Kidney (tissue), 14 donors: ENCODE results near the gene SSTR1. TPM values are rescaled to one million over a fixed set of nuclear protein-coding genes. Genes with fewer than 3 reads are reported as not detected.

Source experiments
- DNase-seq, 5 donors: peaks; one replicate each; pipeline ENCODE4 v3.0.0-alpha.2; 2013 to 2020
- FAIRE-seq: peaks from 2 replicates; lab custom pipeline; 2012; peaks lifted over from hg19 to GRCh38; lab: Jason Lieb, UNC
- H3K27ac ChIP-seq, 2 donors: one replicate each; pipeline ENCODE4 v1.7.0; 2013; ENCODE audit warnings: low read depth in 2 of 2, low read length in 2 of 2, inconsistent platforms in 1 of 2
- H3K27me3 ChIP-seq: one replicate; pipeline ENCODE4 v1.7.1; 2013; ENCODE audit warnings: low read length, inconsistent platforms; ENCODE audit not compliant: control insufficient read depth, insufficient read depth
- H3K36me3 ChIP-seq, 3 donors: one replicate each; pipeline versions ENCODE4 v1.7.0 to v1.7.1; 2013; ENCODE audit warnings: low read length in 3 of 3, control low read depth in 1 of 3, inconsistent platforms in 1 of 3; ENCODE audit not compliant: insufficient read depth in 3 of 3, control insufficient read depth in 2 of 3
- H3K4me1 ChIP-seq, 3 donors: one replicate each; pipeline versions ENCODE4 v1.7.0 to v1.7.1; 2013; ENCODE audit warnings: low read length in 3 of 3, inconsistent platforms in 1 of 3, low read depth in 1 of 3; ENCODE audit not compliant: control insufficient read depth in 2 of 3, insufficient read depth in 2 of 3
- H3K4me3 ChIP-seq, 3 donors: one replicate each; pipeline versions ENCODE4 v1.7.0 to v1.8.1; 2013; ENCODE audit warnings: low read length in 3 of 3, control low read depth in 1 of 3, inconsistent platforms in 1 of 3
- H3K9ac ChIP-seq, 3 donors: one replicate each; pipeline versions ENCODE4 v1.7.0 to v1.7.1; 2013; ENCODE audit warnings: low read length in 3 of 3, control low read depth in 1 of 3, inconsistent platforms in 1 of 3
- H3K9me3 ChIP-seq, 3 donors: one replicate each; pipeline versions ENCODE4 v1.7.0 to v1.7.1; 2013; ENCODE audit warnings: low read length in 3 of 3, control low read depth in 1 of 3, inconsistent platforms in 1 of 3; ENCODE audit not compliant: control insufficient read depth in 2 of 3, insufficient read depth in 1 of 3
- intact Hi-C: fragments of 100-400 bp; cut with DNase I; formaldehyde crosslinking; loops from one replicate; pipeline ENCODE4 v1.11.1; 2022
- polyA plus RNA-seq: library from polyadenylated mRNA; stranded (reverse); fragments of 350-450 nt; fragmentation: Illumina TruSeq; extraction: RNeasy Lipid Tissue Mini Kit (QIAGEN cat#74804); gene quantifications from one replicate; pipeline ENCODE4 v1.2.3, GENCODE V29; 2014; ENCODE audit warnings: low read depth, low replicate concordance; ENCODE audit not compliant: insufficient read depth
- total RNA-seq: library from RNA; stranded (reverse); fragmentation: NEBNext Ultra II Directional; extraction: Animal tissue kit (Norgen Biotek cat#: 25700); gene quantifications from one replicate; pipeline ENCODE4 v1.2.1, GENCODE V29; 2021
- TF ChIP-seq, protein P1 (sequence below): IDR thresholded peaks from 3 replicates; pipeline ENCODE4 v1.5.1; 2012; ENCODE audit warnings: mild to moderate bottlenecking, moderate library complexity, borderline replicate concordance; ENCODE audit not compliant: insufficient read depth; ENCODE audit errors: extremely low read depth
- donor health status: control.
- donor health status: control.
- donor health status: control.
- donor health status: control.
- donor health status: control.
- donor health status: DM: yes; HTN: yes; CAD: no.
- donor health status: Normal renal cell carcinoma (clear cell type).

The SSTR1 gene
- total and polyA plus RNA-seq, 2 donors from 2014 or later, result 1.3 to 4.0 TPM

DNA sequence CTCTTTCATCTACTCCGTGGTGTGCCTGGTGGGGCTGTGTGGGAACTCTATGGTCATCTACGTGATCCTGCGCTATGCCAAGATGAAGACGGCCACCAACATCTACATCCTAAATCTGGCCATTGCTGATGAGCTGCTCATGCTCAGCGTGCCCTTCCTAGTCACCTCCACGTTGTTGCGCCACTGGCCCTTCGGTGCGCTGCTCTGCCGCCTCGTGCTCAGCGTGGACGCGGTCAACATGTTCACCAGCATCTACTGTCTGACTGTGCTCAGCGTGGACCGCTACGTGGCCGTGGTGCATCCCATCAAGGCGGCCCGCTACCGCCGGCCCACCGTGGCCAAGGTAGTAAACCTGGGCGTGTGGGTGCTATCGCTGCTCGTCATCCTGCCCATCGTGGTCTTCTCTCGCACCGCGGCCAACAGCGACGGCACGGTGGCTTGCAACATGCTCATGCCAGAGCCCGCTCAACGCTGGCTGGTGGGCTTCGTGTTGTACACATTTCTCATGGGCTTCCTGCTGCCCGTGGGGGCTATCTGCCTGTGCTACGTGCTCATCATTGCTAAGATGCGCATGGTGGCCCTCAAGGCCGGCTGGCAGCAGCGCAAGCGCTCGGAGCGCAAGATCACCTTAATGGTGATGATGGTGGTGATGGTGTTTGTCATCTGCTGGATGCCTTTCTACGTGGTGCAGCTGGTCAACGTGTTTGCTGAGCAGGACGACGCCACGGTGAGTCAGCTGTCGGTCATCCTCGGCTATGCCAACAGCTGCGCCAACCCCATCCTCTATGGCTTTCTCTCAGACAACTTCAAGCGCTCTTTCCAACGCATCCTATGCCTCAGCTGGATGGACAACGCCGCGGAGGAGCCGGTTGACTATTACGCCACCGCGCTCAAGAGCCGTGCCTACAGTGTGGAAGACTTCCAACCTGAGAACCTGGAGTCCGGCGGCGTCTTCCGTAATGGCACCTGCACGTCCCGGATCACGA, 2.2 kb downstream of the SSTR1 start:
- intact Hi-C loops, result no loop called here
- TF ChIP-seq, protein P1, sequence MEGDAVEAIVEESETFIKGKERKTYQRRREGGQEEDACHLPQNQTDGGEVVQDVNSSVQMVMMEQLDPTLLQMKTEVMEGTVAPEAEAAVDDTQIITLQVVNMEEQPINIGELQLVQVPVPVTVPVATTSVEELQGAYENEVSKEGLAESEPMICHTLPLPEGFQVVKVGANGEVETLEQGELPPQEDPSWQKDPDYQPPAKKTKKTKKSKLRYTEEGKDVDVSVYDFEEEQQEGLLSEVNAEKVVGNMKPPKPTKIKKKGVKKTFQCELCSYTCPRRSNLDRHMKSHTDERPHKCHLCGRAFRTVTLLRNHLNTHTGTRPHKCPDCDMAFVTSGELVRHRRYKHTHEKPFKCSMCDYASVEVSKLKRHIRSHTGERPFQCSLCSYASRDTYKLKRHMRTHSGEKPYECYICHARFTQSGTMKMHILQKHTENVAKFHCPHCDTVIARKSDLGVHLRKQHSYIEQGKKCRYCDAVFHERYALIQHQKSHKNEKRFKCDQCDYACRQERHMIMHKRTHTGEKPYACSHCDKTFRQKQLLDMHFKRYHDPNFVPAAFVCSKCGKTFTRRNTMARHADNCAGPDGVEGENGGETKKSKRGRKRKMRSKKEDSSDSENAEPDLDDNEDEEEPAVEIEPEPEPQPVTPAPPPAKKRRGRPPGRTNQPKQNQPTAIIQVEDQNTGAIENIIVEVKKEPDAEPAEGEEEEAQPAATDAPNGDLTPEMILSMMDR, result no peak
- FAIRE-seq (no peak), DNase-seq (peak in 4 of 5 donors; percentile 12 to 45 (median 15))
- Histone ChIP-seq H3K27ac (no peak overlapping the region), H3K9me3 (peaks cover 0 to 3% (median 0%) of the 10 kb centered on the region in 3 donors), H3K27me3 (peaks cover 32% of the 10 kb centered on the region), H3K9ac (peak overlapping the region in 1 of 3 donors; percentile 11), H3K4me1 (peaks cover 0 to 20% (median 6%) of the 10 kb centered on the region in 3 donors), H3K4me3 (peak overlapping the region; percentile 39 to 61 (median 49)), H3K36me3 (no peaks in the 10 kb centered on the region)

DNA sequence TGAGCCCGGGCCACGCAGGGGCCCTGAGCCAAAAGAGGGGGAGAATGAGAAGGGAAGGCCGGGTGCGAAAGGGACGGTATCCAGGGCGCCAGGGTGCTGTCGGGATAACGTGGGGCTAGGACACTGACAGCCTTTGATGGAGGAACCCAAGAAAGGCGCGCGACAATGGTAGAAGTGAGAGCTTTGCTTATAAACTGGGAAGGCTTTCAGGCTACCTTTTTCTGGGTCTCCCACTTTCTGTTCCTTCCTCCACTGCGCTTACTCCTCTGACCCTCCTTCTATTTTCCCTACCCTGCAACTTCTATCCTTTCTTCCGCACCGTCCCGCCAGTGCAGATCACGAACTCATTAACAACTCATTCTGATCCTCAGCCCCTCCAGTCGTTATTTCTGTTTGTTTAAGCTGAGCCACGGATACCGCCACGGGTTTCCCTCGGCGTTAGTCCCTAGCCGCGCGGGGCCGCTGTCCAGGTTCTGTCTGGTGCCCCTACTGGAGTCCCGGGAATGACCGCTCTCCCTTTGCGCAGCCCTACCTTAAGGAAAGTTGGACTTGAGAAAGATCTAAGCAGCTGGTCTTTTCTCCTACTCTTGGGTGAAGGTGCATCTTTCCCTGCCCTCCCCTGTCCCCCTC, 3.0 kb downstream of the SSTR1 start:
- no peak for FAIRE-seq
- Histone ChIP-seq H3K4me3 (peak overlapping the region; percentile 37 to 49 (median 42)), H3K27ac (no peak overlapping the region), H3K9me3 (peaks cover 0 to 3% (median 0%) of the 10 kb centered on the region in 3 donors), H3K27me3 (peaks cover 32% of the 10 kb centered on the region), H3K36me3 (no peaks in the 10 kb centered on the region), H3K4me1 (peaks cover 0 to 20% (median 6%) of the 10 kb centered on the region in 3 donors), H3K9ac (no peak overlapping the region)
- intact Hi-C loops, result no loop called here
- peak; percentile 44 to 72 (median 66) for DNase-seq
- TF ChIP-seq, protein P1, result no peak

GRCh38 chr14:38211255-38211735, 3.6 kb downstream of the SSTR1 start:
- Histone ChIP-seq H3K36me3 (no peaks in the 10 kb centered on the region), H3K9ac (no peak overlapping the region), H3K27me3 (peaks cover 32% of the 10 kb centered on the region), H3K4me3 (peak overlapping the region in 1 of 3 donors; percentile 49), H3K4me1 (peaks cover 0 to 20% (median 6%) of the 10 kb centered on the region in 3 donors), H3K9me3 (no peaks in the 10 kb centered on the region), H3K27ac (no peak overlapping the region)
- TF ChIP-seq, protein P1, result no peak
- FAIRE-seq (no peak), DNase-seq (peak in 2 of 5 donors; percentile 11 to 36)
- intact Hi-C loops, result no loop called here
